GM18498 (cell line): ENCODE measurements around the gene INPP5A.

ENCODE experiments used
- ATAC-seq: cut with Tn5 transposase; IDR thresholded peaks from one replicate; pipeline ENCODE4 v1.9.1; 2021; ENCODE audit warnings: mild to moderate bottlenecking, moderate library complexity; ENCODE audit not compliant: unreplicated experiment

The INPP5A gene

DNA sequence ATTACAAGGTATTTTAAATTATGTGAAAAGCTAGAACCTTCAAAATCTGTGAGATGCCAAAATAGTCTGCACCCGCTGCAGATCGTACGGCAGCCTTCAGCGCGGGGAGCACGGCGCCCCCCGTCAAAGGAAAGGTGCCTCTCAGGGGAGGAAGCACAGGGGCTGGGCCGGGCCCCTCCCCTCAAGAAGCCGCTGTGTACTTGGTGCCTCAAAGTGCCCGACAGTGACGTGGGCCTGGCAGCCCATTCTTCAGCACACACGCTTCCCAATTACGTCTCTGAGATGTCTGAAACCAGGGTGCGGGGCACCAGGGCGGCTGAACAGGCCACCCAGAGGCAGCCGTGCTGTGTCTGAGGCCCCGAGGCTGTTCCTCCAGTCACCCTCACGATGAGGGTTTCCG is 116.1 kb downstream of the INPP5A start:
- ATAC-seq: no peak

DNA sequence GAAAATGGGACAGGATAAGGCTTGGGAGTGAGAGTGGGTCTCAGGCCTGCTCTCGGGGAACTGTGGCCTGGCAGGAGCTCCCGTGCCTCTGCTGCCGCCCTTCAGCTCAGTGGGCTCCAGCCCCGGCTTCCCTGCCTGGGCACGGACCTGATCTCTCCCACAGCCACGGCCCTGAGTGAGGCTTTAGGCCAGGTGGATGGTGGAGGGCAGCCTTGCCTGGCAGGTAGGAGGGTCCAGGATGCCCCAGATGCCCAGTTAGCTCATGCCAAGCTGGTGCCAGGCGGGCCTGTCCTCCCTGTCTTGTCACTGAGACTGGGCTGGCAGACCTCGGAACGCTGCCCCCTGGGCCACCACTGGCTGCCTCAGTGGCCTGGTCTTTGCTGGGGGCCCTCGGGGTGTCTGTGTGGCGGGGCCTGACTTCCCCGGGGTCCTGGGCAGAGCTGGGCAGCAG is 116.6 kb downstream of the INPP5A start:
- no peak for ATAC-seq

DNA sequence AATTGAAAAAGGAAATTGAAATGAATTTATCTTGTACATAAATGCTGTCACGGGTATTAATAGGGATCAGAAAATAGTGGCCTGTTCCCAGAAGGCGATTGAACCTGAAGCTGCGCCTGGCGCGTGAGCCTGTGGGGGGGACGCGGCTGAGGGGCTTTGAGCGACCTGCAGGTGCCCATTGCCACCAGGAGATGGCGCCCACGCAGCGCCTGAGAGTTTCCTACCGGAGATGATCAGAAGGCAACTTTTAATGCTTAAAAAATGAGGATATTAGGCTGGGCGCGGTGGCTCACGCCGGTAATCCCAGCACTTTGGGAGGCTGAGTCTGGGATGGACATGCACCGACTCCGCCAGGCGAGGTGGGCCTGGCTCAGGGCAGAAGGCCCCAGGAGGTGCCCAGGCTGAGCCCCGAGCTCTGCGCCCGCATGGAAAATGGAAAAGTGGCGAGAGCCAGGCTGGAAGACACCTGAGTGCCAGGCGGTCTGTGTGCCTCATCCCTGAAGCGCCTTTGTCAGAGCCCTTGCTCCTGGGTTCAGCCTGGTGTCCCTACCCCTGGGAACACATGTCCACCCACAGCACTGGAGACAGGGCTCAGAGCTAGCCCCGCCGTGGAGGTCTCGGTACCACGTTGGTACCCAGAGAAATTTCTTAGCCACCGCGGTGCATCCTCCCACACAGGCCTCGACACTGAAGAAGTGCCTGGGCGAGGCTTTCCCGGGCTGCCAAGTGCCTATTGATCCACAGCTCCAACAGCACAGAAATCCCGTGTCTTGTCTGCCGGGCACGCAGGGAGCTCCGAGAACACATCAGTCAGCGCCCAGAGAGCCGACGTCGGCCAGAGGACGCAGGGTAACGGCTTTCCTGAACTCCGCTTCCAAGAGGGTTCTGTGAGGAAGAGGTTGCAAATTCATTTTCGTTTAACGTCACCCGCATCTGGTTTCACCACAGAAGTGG is 117.4 kb downstream of the INPP5A start:
- no peak for ATAC-seq

DNA sequence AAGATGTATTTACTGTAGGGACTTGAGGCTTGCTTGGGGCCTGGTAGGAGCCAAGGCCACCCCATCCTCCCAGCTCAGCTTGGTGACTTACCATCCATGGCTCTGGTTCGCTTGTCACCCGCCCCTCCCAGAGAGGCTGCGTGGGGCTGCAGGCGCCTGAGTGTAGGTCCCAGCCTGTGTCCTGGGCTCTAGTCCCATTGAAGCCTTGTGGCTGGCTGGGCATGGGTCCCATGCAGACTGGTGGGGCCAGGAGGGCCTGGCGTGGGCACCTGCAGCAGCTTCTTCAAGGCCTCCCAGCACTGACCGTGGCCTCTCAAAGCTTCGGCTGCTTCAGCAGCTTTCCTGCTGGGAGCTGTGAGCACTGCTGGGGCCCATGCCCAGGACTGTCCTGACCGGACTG is 118.1 kb downstream of the INPP5A start:
- ATAC-seq: no peak

DNA sequence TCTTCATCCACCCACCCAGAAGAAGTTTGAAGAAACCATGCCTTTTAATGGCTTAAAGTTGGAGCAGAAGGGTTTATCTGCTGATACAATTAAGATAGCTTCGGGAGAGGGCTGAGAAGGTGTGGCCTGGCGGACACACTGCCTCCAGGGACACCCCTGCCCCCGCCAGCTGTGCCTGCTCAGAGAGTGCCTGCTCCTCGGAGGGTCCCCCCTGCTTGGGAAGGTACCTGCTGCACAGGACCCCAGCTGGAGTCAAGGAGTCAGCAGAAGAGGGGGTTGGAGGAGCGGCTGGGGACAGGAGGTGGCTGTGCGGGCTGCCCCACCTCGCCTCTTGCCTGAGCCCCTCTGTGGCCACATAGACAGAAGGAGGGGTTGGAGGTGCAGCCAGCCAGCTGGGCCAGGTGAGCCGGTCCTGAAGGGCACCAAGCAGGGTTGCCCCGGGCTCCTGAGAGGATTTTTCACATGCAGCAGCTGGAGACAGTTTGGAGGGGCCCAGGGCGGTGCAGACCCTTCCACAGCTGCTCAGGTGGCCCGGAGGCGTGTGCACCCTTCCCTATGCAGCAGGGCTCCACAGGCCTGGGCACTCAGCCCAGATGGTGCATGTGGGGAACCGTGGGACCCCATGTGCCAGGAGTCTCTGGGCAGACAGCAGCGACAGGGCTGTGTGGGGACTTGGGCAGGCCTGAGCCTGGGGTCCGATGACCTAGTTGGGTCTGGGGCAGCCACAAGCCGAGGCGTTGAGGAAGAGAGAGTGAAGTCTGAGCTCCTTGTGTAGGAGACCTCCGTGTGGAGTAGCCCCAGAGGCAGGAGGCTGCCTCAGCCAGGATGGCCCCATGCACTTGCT is 118.9 kb downstream of the INPP5A start:
- no peak for ATAC-seq

DNA sequence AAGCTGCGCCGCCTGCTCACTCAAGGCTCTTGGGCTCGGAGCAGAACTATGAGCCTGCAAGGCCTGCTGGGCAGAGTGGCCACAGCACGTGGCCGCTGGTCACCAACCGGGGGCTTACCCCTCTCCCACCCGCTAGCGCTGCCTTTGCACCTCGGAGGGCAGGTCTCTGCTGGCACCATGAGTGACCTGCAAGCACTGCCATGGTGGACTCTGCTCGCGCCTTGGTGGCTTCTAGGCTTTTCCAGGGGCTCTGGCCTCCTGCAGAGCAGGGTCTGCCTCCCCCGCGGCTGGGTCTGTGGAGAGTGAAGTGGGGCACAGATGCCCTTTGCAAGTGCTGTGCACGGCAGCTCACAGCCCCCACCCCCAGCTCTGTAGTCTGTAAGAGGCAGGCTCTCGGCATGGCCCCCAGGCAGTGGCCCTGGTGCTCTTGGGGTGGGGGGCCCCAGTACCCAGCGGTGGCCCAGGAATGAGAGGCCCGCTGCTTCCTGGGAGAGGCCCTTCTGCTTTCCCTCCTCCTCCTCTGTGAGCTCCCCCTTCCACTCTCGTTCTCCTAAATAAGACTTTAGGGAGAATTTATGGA is 119.6 kb downstream of the INPP5A start:
- ATAC-seq: no peak

DNA sequence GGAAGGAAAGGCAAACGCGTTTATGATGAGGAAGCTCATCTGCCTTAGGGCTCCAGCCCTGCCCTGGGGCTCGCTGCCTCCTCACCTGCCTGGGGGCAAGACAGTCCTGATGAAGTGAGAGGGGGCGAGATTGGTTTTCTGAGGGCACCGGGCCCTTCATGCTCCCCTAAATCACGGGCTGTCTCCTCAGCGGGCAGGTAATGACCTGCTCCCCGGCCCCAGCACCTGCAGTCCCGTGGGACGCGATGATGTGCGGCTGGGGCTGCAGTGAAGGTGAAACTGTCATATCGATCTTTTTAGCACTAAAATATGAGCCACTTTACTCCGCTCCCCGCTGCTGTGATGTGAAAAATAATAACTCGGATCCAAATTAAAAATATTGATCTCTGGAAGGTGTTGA is 120.2 kb downstream of the INPP5A start:
- ATAC-seq: no peak

DNA sequence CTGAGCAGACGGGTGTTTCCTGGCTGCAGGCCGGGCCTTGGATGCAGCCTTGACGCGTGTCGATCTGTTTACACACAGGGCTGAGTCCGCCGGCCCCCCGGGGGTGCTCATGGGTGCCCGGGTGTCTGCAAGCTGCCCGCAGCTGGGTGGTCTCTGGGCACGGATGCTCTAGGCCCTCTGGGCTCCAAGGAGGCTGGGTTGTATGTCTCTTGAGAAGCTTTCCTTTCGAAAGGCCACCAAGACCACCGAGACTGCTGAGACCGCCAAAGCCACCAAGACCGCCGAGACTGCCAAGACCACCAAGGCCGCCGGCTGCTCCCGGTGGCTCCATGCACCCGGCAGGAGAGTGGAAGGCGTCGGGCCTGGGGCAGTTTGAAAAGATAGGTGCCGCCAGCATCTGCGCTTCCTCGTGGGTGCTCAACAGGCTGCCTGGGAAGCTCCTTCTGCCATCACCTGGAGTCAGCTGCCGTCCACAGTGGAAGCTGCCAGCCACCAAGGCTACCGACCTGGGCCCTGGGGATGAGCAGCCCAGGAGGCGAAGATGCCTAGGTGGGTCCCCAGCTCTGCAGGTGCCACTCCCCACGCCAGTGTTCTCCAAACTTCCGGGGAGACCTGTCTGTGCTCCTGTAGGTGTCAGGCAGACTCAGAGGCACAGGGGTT is 121.1 kb downstream of the INPP5A start:
- ATAC-seq: no peak

DNA sequence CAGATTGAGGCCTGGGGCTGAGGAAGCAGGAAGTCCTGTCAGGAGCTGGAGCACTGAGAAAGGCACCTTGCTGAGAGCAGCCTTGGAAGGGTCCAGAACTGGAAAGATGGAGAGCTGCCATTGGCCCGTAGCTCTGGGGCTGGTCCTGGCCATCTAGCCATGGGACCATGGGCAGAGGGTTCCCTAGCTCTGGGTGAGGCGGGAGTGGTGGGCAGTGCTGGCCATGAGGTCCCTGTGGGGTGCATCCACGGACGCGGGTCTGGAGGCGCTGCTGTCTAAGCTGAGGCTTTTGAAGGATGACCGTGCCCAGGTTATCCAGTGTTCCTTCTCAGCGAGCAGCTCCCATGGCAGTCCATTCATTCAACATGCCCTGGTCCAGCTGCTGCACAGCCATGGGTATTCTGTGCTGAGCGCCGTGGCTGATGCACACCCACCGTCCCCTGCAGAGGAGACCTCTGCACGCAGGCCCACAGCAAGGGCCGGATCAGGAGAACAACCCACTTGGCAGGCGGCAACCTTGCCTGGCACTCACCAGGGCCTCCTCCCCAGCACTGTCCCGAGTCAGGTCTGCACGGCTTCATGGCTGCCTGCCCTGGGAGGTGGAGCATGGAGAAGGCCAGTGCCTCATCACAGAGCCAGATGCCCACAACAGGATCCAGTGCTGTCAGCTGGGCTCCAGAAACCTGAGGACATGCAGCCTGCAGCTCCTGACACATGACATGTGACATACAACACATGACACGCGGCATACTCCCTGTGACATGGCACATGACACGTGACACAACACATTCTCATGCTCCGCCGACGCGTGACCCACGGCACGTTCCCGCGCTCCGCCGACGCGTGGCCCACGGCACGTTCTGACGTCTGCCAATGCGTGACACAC is 121.9 kb downstream of the INPP5A start:
- ATAC-seq: no peak

DNA sequence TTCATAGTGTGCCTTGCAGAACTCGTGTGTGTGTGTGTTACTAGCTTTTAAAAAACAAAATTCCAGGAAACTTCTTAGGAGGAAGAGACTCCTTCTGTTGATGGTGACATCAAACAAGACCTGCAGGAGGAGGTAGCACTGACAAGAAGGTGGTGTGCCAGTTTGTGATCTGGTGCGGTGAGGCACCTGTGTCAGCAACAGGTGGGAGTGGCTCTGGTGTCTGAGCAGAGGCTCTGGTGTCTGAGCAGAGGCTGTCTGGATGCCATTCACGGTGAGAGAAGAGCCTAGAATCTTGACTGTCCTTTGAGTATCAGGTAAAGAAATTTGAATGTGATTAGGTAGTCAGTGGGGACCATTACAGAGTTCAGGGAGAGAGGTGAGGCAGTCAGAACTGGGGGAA is 122.8 kb downstream of the INPP5A start:
- no peak for ATAC-seq

DNA sequence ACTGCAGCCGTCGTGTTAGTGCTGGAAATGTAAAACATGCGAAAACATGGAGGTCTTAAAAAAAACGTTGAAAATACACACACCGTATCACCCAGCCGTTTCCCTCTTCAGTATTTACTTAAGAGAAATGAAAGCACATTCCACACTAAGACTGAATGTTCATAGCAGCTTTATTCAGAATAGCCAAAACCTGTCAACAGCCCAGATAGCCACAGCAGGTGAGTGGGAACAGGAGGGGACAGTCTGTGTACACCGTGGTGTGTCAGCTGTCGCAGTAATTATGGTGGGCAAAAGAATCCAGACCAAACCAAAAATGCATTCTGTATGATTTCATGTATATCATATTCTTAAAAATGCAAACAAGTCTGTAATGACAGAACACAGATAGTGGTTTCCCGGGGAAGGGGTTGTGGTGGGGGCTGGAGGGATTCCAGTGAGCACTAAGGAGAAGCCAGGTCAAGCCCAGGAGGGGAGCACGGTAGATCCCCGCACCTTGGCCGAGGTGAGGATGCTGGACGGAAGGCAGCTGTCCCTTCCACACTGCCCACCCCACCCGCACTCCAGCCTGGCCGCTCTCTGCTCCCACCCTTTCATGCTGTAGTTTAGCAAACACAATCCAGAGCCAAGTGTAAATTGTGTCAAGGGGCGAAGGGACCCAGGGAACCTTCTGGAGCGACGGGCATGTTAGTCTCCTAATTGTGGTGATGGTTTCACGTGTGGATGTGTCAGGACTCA is 124.8 kb downstream of the INPP5A start:
- ATAC-seq: no peak

DNA sequence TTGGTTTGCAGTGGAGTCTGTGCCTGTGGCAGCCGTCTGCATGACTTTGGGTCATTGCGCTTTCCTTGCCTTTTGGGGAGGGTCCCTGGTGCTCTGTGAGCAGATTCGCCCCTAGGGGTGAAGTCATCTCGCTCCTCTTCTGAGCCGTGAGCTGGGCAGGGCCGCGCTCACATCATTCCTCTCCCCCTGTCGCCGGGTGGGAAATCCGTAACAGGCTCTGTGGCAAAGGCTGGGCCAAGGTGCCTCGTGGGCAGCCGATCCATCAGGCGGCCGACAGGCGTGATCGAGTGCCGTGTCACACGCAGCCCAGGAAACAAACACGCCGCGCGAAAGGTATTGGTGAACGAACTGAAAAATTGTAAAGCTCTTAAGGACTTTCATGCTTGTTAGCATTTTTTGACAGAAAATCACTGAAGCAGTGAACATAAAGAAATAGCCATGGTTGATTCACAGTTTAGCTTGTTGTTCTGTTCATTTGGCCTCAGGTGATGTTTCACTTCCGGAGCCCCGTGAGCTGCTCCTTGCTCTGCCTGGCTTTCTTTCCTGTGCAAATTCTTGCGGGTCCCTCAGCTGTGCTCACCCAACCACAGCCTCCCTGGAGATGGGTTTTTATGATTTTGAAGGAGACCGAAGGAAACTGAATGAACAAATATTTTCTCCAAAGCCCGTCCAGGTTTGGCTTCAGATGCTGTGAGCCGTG is 126.2 kb downstream of the INPP5A start:
- ATAC-seq: no peak

DNA sequence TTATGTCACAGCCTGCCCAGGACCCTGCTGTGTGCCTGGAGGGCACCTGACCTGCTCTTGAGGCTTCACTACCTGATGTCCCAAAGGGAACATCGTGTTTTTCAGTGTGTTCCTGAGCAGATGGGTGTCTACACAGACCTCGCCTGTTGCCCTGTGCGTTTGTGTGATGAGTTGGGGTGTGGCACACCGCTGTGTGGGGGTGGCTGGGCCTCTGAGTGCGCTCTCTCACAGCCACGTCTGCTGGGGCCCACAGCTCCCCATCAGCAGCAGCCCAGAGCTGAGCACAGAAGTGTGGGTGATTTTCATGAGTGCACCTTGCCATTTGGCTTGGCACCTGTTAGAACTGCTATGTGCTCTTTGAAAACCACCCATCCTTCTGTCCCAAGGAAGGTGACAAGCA is 126.8 kb downstream of the INPP5A start:
- ATAC-seq: no peak

DNA sequence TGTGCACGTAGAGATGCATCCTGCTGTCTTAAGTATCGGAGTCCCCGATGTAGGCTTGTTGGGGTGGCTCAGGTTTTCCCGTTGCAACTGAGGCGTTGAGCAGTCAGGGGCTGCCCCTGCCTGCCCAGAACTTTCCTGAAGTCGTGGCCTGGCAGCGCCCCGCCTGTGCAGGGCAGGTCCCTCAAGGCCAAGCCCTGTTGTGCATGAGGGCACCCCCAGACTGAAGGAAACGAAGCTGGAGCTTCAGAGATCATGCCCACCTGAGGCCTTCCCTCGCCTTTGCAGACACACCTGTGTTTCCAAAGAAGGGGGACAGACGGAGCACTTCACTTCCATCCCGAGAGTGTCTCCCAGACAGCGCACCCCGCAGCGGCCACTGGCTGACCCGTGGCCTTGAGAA is 127.3 kb downstream of the INPP5A start:
- ATAC-seq: no peak

DNA sequence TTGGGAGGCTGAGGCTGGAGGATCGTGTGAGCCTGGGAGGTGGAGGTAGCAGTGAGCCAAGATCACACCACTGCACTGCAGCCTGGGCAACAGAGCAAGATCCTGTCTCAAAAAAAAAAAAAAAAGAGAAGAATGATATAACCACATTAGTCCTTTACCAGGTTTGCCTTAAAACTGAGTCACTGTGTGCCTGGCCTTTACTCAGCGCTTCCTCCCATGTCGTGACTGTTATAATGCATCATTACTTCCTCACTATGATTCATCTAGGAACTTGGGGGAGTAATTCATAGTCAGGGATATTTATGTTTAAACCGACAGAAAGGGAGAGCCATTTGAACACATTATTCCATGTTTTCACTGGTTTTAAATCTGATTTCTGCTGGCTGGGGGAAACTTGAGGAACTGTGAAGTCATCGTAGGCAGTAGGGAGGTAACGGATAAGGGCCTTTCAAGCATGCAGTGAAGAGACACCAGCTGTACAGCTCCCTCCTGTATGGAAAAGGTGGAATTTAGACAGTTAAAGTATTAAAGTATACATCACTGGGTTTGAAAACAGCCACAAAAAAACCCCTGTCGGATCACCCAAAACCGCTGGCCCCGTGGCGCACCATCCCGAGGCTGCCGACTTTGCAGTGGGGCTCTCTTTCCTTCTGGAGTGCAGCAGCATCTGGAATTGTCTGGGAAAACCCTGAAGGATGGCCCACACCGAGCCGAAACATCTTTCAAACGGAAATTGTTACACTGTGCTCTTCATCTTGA is 128.5 kb downstream of the INPP5A start:
- no peak for ATAC-seq

DNA sequence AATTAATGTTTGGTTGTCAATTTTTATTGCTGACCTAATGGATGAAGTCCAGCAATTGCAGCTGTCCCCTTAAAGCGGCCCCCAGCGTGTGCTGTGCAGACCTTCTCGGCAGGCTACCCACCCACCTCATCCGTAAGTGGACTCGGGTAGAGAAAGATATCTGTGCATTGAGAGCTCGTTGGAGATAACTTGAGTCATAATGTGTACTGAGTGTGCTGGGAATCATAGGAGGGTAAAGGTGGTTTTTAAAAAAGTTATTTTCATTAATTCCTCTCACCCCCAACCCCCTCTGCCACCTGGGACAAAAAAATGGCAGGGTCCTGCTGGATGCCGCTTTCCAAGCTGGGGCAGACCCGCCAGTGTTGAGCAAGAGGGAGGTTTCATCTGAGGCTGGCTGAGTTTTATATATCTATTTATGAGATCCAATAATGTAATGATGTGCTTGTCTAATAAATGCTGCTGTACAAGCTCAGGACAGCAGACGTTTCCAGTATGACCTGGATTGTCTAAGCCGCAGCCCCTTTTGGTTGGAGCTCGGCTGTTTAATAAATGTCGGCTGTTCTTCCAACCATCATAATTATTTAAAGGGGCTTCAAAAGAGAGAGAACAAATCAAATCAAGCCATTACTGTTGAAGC is 129.2 kb downstream of the INPP5A start:
- ATAC-seq: no peak

DNA sequence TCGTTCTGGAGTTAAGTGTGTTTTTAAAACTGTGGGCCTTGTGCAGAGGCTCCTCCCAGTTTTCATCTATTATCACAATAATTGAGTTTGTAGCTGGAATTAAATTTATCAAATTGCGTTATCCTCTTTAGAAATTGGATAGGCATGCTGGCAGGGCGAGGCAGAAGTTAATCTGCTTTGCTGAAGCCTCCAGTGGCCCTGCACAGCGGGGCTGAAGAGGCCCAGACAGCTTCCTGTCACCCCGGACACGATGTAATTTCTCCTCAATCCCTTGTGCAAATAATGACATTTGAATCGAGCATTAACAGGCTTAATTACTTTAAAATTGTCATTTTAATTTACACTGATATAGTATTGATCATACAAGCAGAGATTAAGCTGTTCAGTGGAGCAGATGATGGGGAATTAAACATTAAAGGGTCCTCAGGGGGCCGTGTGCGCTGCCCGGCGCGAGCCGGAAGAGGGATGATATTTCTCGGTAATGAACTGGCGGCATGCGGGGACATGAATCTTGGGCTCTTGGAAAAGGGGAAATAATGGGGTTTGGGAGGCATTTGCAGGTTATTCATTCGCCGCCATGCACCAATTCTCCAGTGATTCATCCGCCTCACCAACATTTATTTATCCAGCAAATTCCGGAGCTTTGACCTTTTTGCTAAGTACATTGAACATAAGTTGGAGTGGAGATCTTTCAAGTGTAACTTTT is 129.9 kb downstream of the INPP5A start:
- no peak for ATAC-seq
